H1 (cell line): ENCODE results near the gene KRT10. TPM values are rescaled to one million over a fixed set of nuclear protein-coding genes. Genes with fewer than 3 reads are reported as not detected.

Experiments used
- CTCF ChIA-PET: fragments of 300-600 bp; sonication (Branson Sonifier 250); formaldehyde crosslinking; loops from one replicate; lab custom pipeline; 2021; ENCODE audit not compliant: partially characterized antibody; lab: Charles Lee
- POLR2A ChIA-PET: fragments of 300-600 bp; sonication (Branson Sonifier 250); formaldehyde crosslinking; loops from one replicate; lab custom pipeline; 2021; ENCODE audit warnings: inconsistent platforms; ENCODE audit not compliant: partially characterized antibody; lab: Charles Lee
- DNase-seq, 2 experiments: peaks; one replicate each; pipeline versions ENCODE4 v3.0.0 to v3.0.0-alpha.2; 2010 to 2022; ENCODE audit warnings: low spot score in 2 of 2, low read depth in 1 of 2, mixed read lengths in 1 of 2
- FAIRE-seq: peaks from 2 replicates; lab custom pipeline; 2011; peaks lifted over from hg19 to GRCh38; lab: Jason Lieb, UNC
- H2AFZ ChIP-seq: 2 replicates; pipeline ENCODE4 v1.8.1; 2012; ENCODE audit warnings: low read length, inconsistent platforms
- H2AK5ac ChIP-seq: 2 replicates; pipeline ENCODE4 v1.6.1; 2013; ENCODE audit warnings: low read depth, low read length
- H2BK120ac ChIP-seq: replicated peaks from 2 replicates; pipeline ENCODE3; 2013; ENCODE audit warnings: low read depth, low read length, inconsistent platforms
- H2BK12ac ChIP-seq: 2 replicates; pipeline ENCODE4 v1.6.1; 2013; ENCODE audit warnings: low read depth, low read length
- H2BK15ac ChIP-seq: 2 replicates; pipeline ENCODE4 v1.6.1; 2013; ENCODE audit warnings: low read length
- H2BK20ac ChIP-seq: 2 replicates; pipeline ENCODE4 v1.6.1; 2013; ENCODE audit warnings: low read length
- H2BK5ac ChIP-seq: 2 replicates; pipeline ENCODE4 v1.6.1; 2013; ENCODE audit warnings: low read depth, low read length
- H3K14ac ChIP-seq: 2 replicates; pipeline ENCODE4 v1.6.1; 2013; ENCODE audit warnings: inconsistent platforms; ENCODE audit not compliant: insufficient read length
- H3K18ac ChIP-seq: 2 replicates; pipeline ENCODE4 v1.6.1; 2013; ENCODE audit warnings: low read length; ENCODE audit errors: extremely low read depth
- H3K23ac ChIP-seq: 2 replicates; pipeline ENCODE4 v1.6.1; 2013; ENCODE audit warnings: inconsistent platforms; ENCODE audit not compliant: insufficient read length
- H3K23me2 ChIP-seq: 2 replicates; pipeline ENCODE4 v1.6.1; 2013; ENCODE audit warnings: low read depth, low read length
- H3K27ac ChIP-seq: 2 replicates; pipeline ENCODE4 v1.6.1; 2011; ENCODE audit warnings: low read depth, low read length, inconsistent platforms
- H3K27me3 ChIP-seq, 4 experiments: replicated peaks in 1 of 4; 1 replicate in 1 of 4; 2 replicates in 3 of 4; pipeline versions ENCODE4 v1.6.1 to v1.8.1; 2011 to 2013; ENCODE audit warnings: low read length in 3 of 4, mild to moderate bottlenecking in 3 of 4, inconsistent platforms in 2 of 4, mixed read lengths in 2 of 4, moderate library complexity in 1 of 4; ENCODE audit not compliant: control insufficient read depth in 3 of 4, insufficient read depth in 3 of 4; ENCODE audit errors: extremely low read depth in 1 of 4
- H3K36me3 ChIP-seq, 4 experiments: 2 replicates each; pipeline versions ENCODE4 v1.6.1 to v1.8.1; 2011 to 2013; ENCODE audit warnings: mild to moderate bottlenecking in 4 of 4, low read length in 3 of 4, moderate library complexity in 2 of 4, control low read depth in 1 of 4, inconsistent platforms in 1 of 4; ENCODE audit not compliant: insufficient read depth in 4 of 4, control insufficient read depth in 2 of 4
- H3K4ac ChIP-seq: replicated peaks from 2 replicates; pipeline ENCODE3; 2013; ENCODE audit warnings: low read length, low read depth, mixed read lengths, inconsistent platforms; ENCODE audit not compliant: insufficient read length
- H3K4me1 ChIP-seq, 4 experiments: replicated peaks in 1 of 4; 1 replicate in 1 of 4; 2 replicates in 3 of 4; pipeline versions ENCODE4 v1.6.1 to v1.8.1; 2011 to 2013; ENCODE audit warnings: low read length in 3 of 4, inconsistent platforms in 2 of 4, mixed read lengths in 1 of 4; ENCODE audit not compliant: insufficient read depth in 4 of 4, control insufficient read depth in 3 of 4
- H3K4me2 ChIP-seq, 2 experiments: 2 replicates each; pipeline versions ENCODE4 v1.6.1 to v1.8.1; 2011 to 2013; ENCODE audit warnings: low read depth in 2 of 2, low read length in 2 of 2, control low read depth in 1 of 2, inconsistent platforms in 1 of 2, mild to moderate bottlenecking in 1 of 2; ENCODE audit not compliant: insufficient read depth in 1 of 2
- H3K4me3 ChIP-seq, 4 experiments: fragments of 200-600, 300-600 bp in 1 of 4; sonication (generic), shearing (Covaris generic), sonication (Bioruptor Twin) in 1 of 4; 2 replicates each; pipeline versions ENCODE4 v1.5.1 to v1.8.1; 2011 to 2016; ENCODE audit warnings: low read length in 4 of 4, low read depth in 3 of 4, control low read depth in 2 of 4, inconsistent platforms in 2 of 4, mild to moderate bottlenecking in 2 of 4, mixed read lengths in 1 of 4, moderate library complexity in 1 of 4; ENCODE audit not compliant: insufficient read depth in 2 of 4; ENCODE audit errors: extremely low read depth in 1 of 4
- H3K56ac ChIP-seq: replicated peaks from 2 replicates; pipeline ENCODE3; 2013; ENCODE audit warnings: low read depth, mild to moderate bottlenecking, mixed read lengths, low read length, inconsistent platforms; ENCODE audit not compliant: insufficient read length
- H3K79me1 ChIP-seq: 2 replicates; pipeline ENCODE4 v1.6.1; 2013; ENCODE audit warnings: low read depth, low read length, control low read depth
- H3K79me2 ChIP-seq, 2 experiments: 2 replicates each; pipeline versions ENCODE4 v1.6.1 to v1.8.1; 2012 to 2013; ENCODE audit warnings: low read length in 2 of 2, mild to moderate bottlenecking in 2 of 2, inconsistent platforms in 1 of 2; ENCODE audit not compliant: insufficient read depth in 2 of 2, control insufficient read depth in 1 of 2
- H3K9ac ChIP-seq, 4 experiments: replicated peaks in 1 of 4; 1 replicate in 1 of 4; 2 replicates in 3 of 4; pipeline versions ENCODE4 v1.6.1 to v1.8.1; 2011 to 2013; ENCODE audit warnings: low read depth in 3 of 4, low read length in 3 of 4, control low read depth in 2 of 4, mild to moderate bottlenecking in 2 of 4, moderate library complexity in 2 of 4, inconsistent platforms in 1 of 4; ENCODE audit errors: extremely low read depth in 1 of 4
- H3K9me3 ChIP-seq, 2 experiments: 2 replicates each; pipeline versions ENCODE4 v1.6.1 to v1.8.1; 2012 to 2013; ENCODE audit warnings: mild to moderate bottlenecking in 2 of 2, moderate library complexity in 2 of 2, control low read depth in 1 of 2, inconsistent platforms in 1 of 2, low read depth in 1 of 2, low read length in 1 of 2, mixed read lengths in 1 of 2; ENCODE audit not compliant: insufficient read depth in 2 of 2
- H4K20me1 ChIP-seq, 2 experiments: replicated peaks in 1 of 2; 2 replicates each; pipeline versions ENCODE3 to v1.8.1; 2011 to 2013; ENCODE audit warnings: inconsistent platforms in 2 of 2, low read length in 2 of 2, mild to moderate bottlenecking in 1 of 2; ENCODE audit not compliant: insufficient read depth in 2 of 2, control insufficient read depth in 1 of 2
- H4K5ac ChIP-seq: 2 replicates; pipeline ENCODE4 v1.6.1; 2013; ENCODE audit warnings: low read length, low read depth, mixed read lengths, inconsistent platforms; ENCODE audit not compliant: insufficient read length
- H4K8ac ChIP-seq: 2 replicates; pipeline ENCODE4 v1.8.0; 2013; ENCODE audit warnings: mild to moderate bottlenecking, moderate library complexity, low read length, inconsistent platforms; ENCODE audit not compliant: insufficient read depth; ENCODE audit errors: extremely low read depth
- H4K91ac ChIP-seq: replicated peaks from 2 replicates; pipeline ENCODE3; 2013; ENCODE audit warnings: low read length, mixed read lengths, inconsistent platforms; ENCODE audit not compliant: insufficient read length
- RBBP5 ChIP-seq: IDR thresholded peaks from 2 replicates; pipeline ENCODE4 v1.7.1; 2012; ENCODE audit warnings: low read depth, mild to moderate bottlenecking, inconsistent platforms, low read length, moderate library complexity, borderline replicate concordance
- SAP30 ChIP-seq: fragments of 300-600 bp; sonication (generic); IDR thresholded peaks from 2 replicates; pipeline ENCODE4 v1.7.1; 2012; ENCODE audit warnings: low read length, moderate library complexity, mild to moderate bottlenecking, inconsistent platforms; ENCODE audit not compliant: insufficient read depth, insufficient replicate concordance
- polyA plus RNA-seq, 7 experiments: library from polyadenylated mRNA; depleted of rRNA in 3 of 7; stranded (reverse) in 5 of 7; unstranded in 2 of 7; fragments of >200 nt in 5 of 7; fragments of 200-250 nt in 2 of 7; gene quantifications; 1 replicate in 5 of 7; 2 replicates in 1 of 7; 4 replicates in 1 of 7; pipeline versions ENCODE4 v1.2.1 to v1.2.3, GENCODE V29; 2011 to 2013; ENCODE audit warnings: missing spikeins in 2 of 7, mixed read lengths in 2 of 7
- total RNA-seq: library from RNA; stranded (reverse); fragmentation: NEBNext Ultra II Directional; extraction: Animal tissue kit (Norgen Biotek cat#: 25700); gene quantifications from 2 replicates; pipeline ENCODE4 v1.2.1, GENCODE V29; 2021
- TF ChIP-seq, protein P1 (sequence below): IDR thresholded peaks from 2 replicates; pipeline ENCODE4 v1.6.1; 2011; ENCODE audit warnings: low read length, improper control_type of control experiment

The KRT10 gene
- total and polyA plus RNA-seq, 2 of the 8 experiments (the other 6 are each of a cell fraction or from before 2014, with no cell fraction given) = 3.5 to 39.4 TPM

DNA sequence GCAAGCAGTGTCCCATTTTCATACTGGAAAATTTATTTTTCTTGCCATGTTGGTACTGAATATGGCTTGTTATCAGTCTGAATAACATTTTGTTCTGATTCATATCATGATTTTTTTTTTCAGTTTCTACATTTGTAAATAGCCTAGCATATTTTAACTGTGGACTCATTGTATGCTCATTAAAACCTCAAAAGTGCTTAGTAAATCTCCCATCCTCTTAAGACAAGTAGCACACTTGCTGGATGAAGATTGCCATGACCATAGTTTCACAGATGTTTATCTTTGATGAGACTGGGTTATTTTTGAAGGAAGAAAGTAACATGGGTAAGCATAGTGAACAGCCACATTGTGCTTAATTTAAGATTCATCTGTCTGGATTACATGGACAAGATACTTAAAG is 878 bp downstream of the KRT10 start:
- H3K27ac ChIP-seq = no peak overlapping the region
- DNase-seq (no peak), FAIRE-seq (no peak)
- CTCF ChIA-PET = no interaction called here
- H3K79me2 ChIP-seq = no peaks in the 10 kb centered on the region
- no peak overlapping the region for H4K5ac ChIP-seq
- H2AFZ ChIP-seq = no peak overlapping the region
- no peak overlapping the region for H3K23ac ChIP-seq
- H2BK5ac ChIP-seq = no peak overlapping the region
- peaks cover 0 to 5% (median 0%) of the 10 kb centered on the region in 4 experiments; a peak in 2 of 7 replicates for H3K27me3 ChIP-seq
- TF ChIP-seq RBBP5 (no peak), SAP30 (no peak)
- TF ChIP-seq, protein P1, sequence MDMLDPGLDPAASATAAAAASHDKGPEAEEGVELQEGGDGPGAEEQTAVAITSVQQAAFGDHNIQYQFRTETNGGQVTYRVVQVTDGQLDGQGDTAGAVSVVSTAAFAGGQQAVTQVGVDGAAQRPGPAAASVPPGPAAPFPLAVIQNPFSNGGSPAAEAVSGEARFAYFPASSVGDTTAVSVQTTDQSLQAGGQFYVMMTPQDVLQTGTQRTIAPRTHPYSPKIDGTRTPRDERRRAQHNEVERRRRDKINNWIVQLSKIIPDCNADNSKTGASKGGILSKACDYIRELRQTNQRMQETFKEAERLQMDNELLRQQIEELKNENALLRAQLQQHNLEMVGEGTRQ = no peak
- H3K18ac ChIP-seq = no peak overlapping the region
- H3K36me3 ChIP-seq = peaks cover 0 to 5% (median 4%) of the 10 kb centered on the region in 4 experiments; a peak in 2 of 8 replicates
- POLR2A ChIA-PET = no interaction called here
- H4K20me1 ChIP-seq = no peaks in the 10 kb centered on the region
- no peaks in the 10 kb centered on the region for H3K9me3 ChIP-seq
- H2BK15ac ChIP-seq = no peak overlapping the region
- H3K79me1 ChIP-seq = no peaks in the 10 kb centered on the region
- no peak overlapping the region for H2BK120ac ChIP-seq
- no peak overlapping the region for H3K14ac ChIP-seq
- no peak overlapping the region for H4K8ac ChIP-seq
- H3K4me2 ChIP-seq = no peak overlapping the region
- no peak overlapping the region for H2BK20ac ChIP-seq
- H4K91ac ChIP-seq = no peak overlapping the region
- no peak overlapping the region for H3K9ac ChIP-seq
- H3K4ac ChIP-seq = no peak overlapping the region
- no peak overlapping the region for H2AK5ac ChIP-seq
- H3K4me3 ChIP-seq = no peak overlapping the region
- no peak overlapping the region for H3K56ac ChIP-seq
- no peaks in the 10 kb centered on the region; the same call in 1 of the 2 replicates for H3K23me2 ChIP-seq
- no peaks in the 10 kb centered on the region; a peak in 1 of 7 replicates for H3K4me1 ChIP-seq
- H2BK12ac ChIP-seq = no peak overlapping the region
